NCI-H1417 treated with DMSO at 0.1 percent for 48 hours (cell line): ENCODE results near the gene LDLRAD4.

ENCODE experiments used
- DNase-seq: peaks from one replicate; lab custom pipeline; 2025; lab: John Stamatoyannopoulos, UW

Gene LDLRAD4

GRCh38 chr18:13630716-13631268, 412.2 kb downstream of the LDLRAD4 start:
- DNase-seq, result no peak

- no peak for DNase-seq
Measured at GRCh38 chr18:13633700-13634099, 415.1 kb downstream of the LDLRAD4 start.

DNA sequence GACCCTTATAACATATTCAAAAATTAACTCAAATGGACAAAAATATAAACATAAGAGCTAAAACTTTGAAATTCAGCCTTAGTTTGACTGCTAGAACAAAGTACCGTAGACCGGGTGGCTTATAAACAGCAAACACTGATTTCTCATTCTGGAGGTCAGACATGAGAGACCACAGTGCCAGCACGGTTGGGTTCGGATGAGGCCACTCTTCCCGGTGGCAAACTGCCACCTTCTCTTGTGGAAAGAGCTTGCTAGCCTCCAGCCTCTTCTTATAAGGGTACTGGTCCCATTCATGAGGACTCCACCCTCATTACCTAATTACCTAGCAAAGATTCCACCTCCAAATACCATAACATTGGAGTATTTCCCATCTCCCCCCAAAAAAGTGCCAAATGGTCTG, 416.5 kb downstream of the LDLRAD4 start:
- DNase-seq, result no peak

- DNase-seq, result no peak
Measured at GRCh38 chr18:13638719-13639595, 420.4 kb downstream of the LDLRAD4 start.

- DNase-seq, result no peak
Measured at GRCh38 chr18:13640266-13640860, 421.8 kb downstream of the LDLRAD4 start.

- no peak for DNase-seq
Measured at GRCh38 chr18:13641551-13642439, 423.2 kb downstream of the LDLRAD4 start.

DNA sequence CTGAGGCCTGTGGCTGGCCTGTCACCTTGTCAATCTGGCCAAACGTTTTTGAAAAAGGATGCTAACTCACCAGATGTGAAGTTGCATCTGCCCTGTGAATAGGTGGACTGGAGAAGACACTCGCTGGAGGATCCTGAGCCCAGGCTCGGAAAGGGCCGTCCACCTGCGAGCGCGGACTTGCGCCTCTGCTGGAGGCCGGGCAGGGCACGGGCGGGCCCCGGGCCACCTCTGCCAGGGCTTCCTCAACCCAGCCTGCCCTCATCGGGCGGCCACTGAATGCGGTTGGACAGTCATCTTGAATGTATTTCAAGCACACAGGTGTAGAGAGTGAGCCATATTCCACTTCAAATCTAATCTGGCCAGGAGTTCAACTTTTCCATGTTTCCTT, 423.9 kb downstream of the LDLRAD4 start:
- no peak for DNase-seq

DNA sequence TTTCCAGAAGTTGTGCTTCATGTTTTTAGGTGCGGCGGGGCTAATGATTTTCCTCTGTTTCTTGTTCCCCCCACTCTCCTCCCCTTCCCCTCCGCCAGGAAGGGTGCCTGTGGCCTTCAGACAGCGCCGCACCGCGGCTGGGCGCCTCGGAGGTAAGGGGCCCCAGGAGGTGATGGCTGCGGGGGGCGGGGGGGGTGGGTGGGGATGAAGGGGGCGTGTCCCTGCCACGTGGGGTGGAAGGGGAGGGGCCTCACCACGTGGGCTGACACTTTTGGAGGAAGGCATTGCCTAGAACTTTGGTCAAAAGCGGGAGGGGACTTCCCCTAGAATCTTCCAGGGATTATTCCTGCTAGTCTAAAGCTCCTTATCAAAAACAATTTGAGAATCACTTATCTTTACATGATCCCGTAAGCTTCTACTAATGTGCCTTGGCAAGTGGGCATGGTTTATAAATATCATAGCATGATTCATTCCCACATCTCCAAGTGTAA, 424.7 kb downstream of the LDLRAD4 start:
- no peak for DNase-seq

DNA sequence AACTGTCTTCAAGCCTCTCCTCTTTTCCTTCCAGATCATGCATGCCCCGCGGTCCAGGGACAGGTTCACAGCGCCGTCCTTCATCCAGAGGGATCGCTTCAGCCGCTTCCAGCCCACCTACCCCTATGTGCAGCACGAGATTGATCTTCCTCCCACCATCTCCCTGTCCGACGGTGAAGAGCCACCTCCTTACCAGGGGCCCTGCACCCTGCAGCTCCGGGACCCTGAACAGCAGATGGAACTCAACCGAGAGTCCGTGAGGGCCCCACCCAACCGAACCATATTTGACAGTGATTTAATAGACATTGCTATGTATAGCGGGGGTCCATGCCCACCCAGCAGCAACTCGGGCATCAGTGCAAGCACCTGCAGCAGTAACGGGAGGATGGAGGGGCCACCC, 426.5 kb downstream of the LDLRAD4 start:
- no peak for DNase-seq

GRCh38 chr18:13646633-13647032, 428.1 kb downstream of the LDLRAD4 start:
- no peak for DNase-seq

GRCh38 chr18:13647761-13648160, 429.2 kb downstream of the LDLRAD4 start:
- no peak for DNase-seq

GRCh38 chr18:13649397-13650390, 431.1 kb downstream of the LDLRAD4 start:
- no peak for DNase-seq

DNA sequence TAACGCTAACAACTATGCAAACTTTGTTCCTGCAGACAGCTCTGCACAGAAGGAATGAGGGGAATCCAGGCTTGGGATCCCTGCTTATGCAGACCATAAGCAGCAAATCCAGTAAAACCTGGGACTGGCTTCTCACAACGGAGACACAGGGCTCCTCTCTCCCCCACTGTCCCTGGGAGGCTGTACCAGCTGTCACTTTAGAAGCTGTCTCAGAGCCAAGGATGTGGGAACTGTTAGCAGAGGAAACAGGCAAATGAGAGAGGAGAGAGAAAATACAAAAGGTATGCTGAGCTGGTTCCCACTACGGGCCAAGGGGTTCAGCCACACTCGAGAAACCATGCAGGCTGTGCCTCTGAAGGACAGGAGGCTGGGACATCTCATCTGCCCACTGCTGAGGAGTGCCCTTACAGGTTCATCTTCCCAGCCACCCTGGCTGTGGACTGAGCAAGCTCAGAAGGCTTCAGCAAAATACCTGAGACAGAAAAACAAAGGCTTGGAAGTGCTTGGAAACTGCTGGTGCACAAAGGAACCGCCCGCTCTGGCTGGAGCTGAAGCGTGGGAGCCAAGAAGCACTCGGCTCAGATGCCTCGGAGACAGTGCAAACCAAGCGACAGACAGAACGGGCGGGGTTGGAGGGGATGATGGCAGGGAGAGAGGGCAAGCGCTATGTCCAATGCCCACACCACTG, 435.3 kb downstream of the LDLRAD4 start:
- DNase-seq, result no peak

DNA sequence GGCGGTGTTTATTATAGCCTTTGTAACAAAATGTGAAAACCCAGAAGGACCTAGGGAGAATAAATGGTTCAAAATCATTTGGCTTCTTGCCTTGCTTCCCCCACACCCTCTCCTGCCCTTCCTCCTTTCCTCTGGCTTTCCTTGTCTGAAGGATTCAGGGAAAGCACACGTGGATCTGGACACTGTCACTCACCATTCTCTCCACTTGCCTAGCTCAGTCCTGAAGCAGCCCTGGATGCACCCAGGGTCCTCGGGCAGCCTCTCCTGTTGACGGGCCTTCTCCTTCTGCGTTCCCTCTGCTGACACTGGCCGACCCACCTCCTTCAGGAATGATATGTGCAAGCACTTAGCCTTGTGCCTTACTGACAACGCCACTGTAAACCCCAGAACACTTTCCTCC, 439.4 kb downstream of the LDLRAD4 start:
- no peak for DNase-seq

GRCh38 chr18:13658436-13659204, 440.1 kb downstream of the LDLRAD4 start:
- DNase-seq, result no peak

DNA sequence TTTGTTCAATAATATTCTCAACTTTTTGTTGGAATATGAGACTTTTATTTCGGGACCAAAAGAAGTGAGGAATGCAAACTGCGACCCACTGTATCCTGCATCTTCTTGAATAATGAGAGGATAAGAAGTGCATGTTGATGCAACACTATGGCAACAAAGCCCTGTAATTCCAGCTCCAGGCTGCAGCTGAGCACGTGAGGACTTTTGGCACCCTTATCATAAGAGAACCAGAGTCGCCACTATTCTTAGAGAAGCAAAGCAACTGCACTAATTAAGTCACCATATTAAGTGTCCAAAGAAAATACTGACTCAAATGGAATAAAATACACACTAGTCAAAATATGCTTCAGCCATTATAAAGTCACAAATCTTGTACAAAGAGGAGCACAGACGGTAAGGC, 441.9 kb downstream of the LDLRAD4 start:
- DNase-seq, result no peak

- DNase-seq, result no peak
Measured at GRCh38 chr18:13661051-13661778, 442.7 kb downstream of the LDLRAD4 start.

- no peak for DNase-seq
Measured at GRCh38 chr18:13661779-13662256, 443.3 kb downstream of the LDLRAD4 start.

- DNase-seq, result no peak
Measured at GRCh38 chr18:13672657-13673056, 454.1 kb downstream of the LDLRAD4 start.
